ENCODE measurements around the gene GRID1. TPM values are rescaled to one million over a fixed set of nuclear protein-coding genes. Genes with fewer than 3 reads are reported as not detected.

GRID1 gene
- total RNA-seq, 3 donors from 2014 or later: 0.61 to 1.9 (median 0.87) TPM

- ATAC-seq (no peak), DNase-seq (no peak)
- Histone ChIP-seq H3K9me3 (no peaks in the 10 kb centered on the region), H3K36me3 (ENCODE audit: low read depth) (no peaks in the 10 kb centered on the region), H3K4me3 (no peak overlapping the region), H3K4me1 (ENCODE audit: low read depth) (no peaks in the 10 kb centered on the region)
- TF ChIP-seq CTCF (IDR thresholded peaks at IDR 0.05): no peak
- intact Hi-C loops (cut with DNase I, micrococcal nuclease): no loop called here
These were observed 306.7 kb downstream of the GRID1 start for GRCh38 chr10:86059892-86060291.

- no peaks in the 10 kb centered on the region for H3K9me3 ChIP-seq
- TF ChIP-seq CTCF (IDR thresholded peaks at IDR 0.05): no peak
- DNase-seq (no peak), ATAC-seq (no peak)
- H3K36me3 ChIP-seq (ENCODE audit: low read depth): no peaks in the 10 kb centered on the region
- no peaks in the 10 kb centered on the region for H3K4me1 ChIP-seq (ENCODE audit: low read depth)
- H3K4me3 ChIP-seq: no peak overlapping the region
- intact Hi-C loops (cut with DNase I, micrococcal nuclease): no loop called here
These were observed 307.6 kb downstream of the GRID1 start for GRCh38 chr10:86058964-86059363.

GRCh38 chr10:86057708-86058107 lies 308.9 kb downstream of the GRID1 start:
- ATAC-seq (no peak), DNase-seq (no peak)
- intact Hi-C loops (cut with DNase I, micrococcal nuclease): no loop called here
- Histone ChIP-seq H3K36me3 (ENCODE audit: low read depth) (no peaks in the 10 kb centered on the region), H3K4me3 (no peak overlapping the region), H3K4me1 (ENCODE audit: low read depth) (no peaks in the 10 kb centered on the region), H3K9me3 (no peaks in the 10 kb centered on the region)
- TF ChIP-seq CTCF (IDR thresholded peaks at IDR 0.05): no peak

GRCh38 chr10:86056672-86057071 lies 309.9 kb downstream of the GRID1 start:
- no peaks in the 10 kb centered on the region for H3K36me3 ChIP-seq (ENCODE audit: low read depth)
- no peak overlapping the region for H3K4me3 ChIP-seq
- H3K4me1 ChIP-seq (ENCODE audit: low read depth): no peaks in the 10 kb centered on the region
- no peak for ATAC-seq
- no peak for DNase-seq
- TF ChIP-seq CTCF (IDR thresholded peaks at IDR 0.05): no peak
- intact Hi-C loops (cut with DNase I, micrococcal nuclease): no loop called here
- no peaks in the 10 kb centered on the region for H3K9me3 ChIP-seq

GRCh38 chr10:86055928-86056327 lies 310.7 kb downstream of the GRID1 start:
- Histone ChIP-seq H3K36me3 (ENCODE audit: low read depth) (no peaks in the 10 kb centered on the region), H3K9me3 (no peaks in the 10 kb centered on the region), H3K4me1 (ENCODE audit: low read depth) (no peaks in the 10 kb centered on the region), H3K4me3 (no peak overlapping the region)
- DNase-seq (no peak), ATAC-seq (no peak)
- no peak for TF ChIP-seq CTCF (IDR thresholded peaks at IDR 0.05)
- intact Hi-C loops (cut with DNase I, micrococcal nuclease): no loop called here

GRCh38 chr10:86053675-86054074 lies 312.9 kb downstream of the GRID1 start:
- no peak for TF ChIP-seq CTCF (IDR thresholded peaks at IDR 0.05)
- Histone ChIP-seq H3K4me1 (ENCODE audit: low read depth) (no peaks in the 10 kb centered on the region), H3K4me3 (no peak overlapping the region), H3K36me3 (ENCODE audit: low read depth) (no peaks in the 10 kb centered on the region), H3K9me3 (no peaks in the 10 kb centered on the region)
- intact Hi-C loops (cut with DNase I, micrococcal nuclease): no loop called here
- DNase-seq (no peak), ATAC-seq (no peak)
